Calu3 (cell line): ENCODE measurements around the gene RASGRP2. TPM values are rescaled to one million over a fixed set of nuclear protein-coding genes. Genes with fewer than 3 reads are reported as not detected.

Experiments used
- BruUV-seq: library from RNA; stranded (reverse); fragments of 400-500 nt; replicated peaks from 2 replicates; lab custom pipeline; 2021; lab: Mats Ljungman, UMichigan
- CTCF ChIA-PET: fragments of 300-600 bp; sonication (Branson Sonifier 250); formaldehyde crosslinking; loops from one replicate; lab custom pipeline; 2022; ENCODE audit warnings: antibody characterized with exemption; lab: Charles Lee
- DNase-seq: peaks from one replicate; pipeline ENCODE4 v3.0.0; 2022
- H3K27ac Mint-ChIP-seq: one replicate; pipeline ENCODE4 v1.8.0; 2022; ENCODE audit warnings: mixed read lengths; ENCODE audit not compliant: unreplicated experiment
- H3K27me3 Mint-ChIP-seq: one replicate; pipeline ENCODE4 v1.8.0; 2022; ENCODE audit warnings: mixed read lengths; ENCODE audit not compliant: unreplicated experiment
- H3K36me3 Mint-ChIP-seq: one replicate; pipeline ENCODE4 v1.8.0; 2022; ENCODE audit warnings: mild to moderate bottlenecking, moderate library complexity, mixed read lengths; ENCODE audit not compliant: insufficient read depth, unreplicated experiment
- H3K4me1 Mint-ChIP-seq: one replicate; pipeline ENCODE4 v1.8.0; 2022; ENCODE audit warnings: mild to moderate bottlenecking, low read depth, mixed read lengths; ENCODE audit not compliant: unreplicated experiment
- H3K4me3 Mint-ChIP-seq: one replicate; pipeline ENCODE4 v1.8.0; 2022; ENCODE audit warnings: mild to moderate bottlenecking, low read depth, moderate library complexity, mixed read lengths; ENCODE audit not compliant: unreplicated experiment
- H3K9me3 Mint-ChIP-seq: one replicate; pipeline ENCODE4 v1.8.0; 2022; ENCODE audit warnings: low read depth, mixed read lengths; ENCODE audit not compliant: unreplicated experiment
- CTCF ChIP-seq: fragments of 200-600 bp; IDR thresholded peaks from one replicate; pipeline ENCODE4 v1.8.0; 2022; ENCODE audit warnings: antibody characterized with exemption; ENCODE audit not compliant: unreplicated experiment
- intact Hi-C: fragments of 100-400 bp; cut with micrococcal nuclease; formaldehyde crosslinking; loops from one replicate; pipeline ENCODE4 v1.10.0; 2022; ENCODE audit not compliant: unreplicated experiment
- total RNA-seq: library from RNA; stranded (reverse); gene quantifications from 2 replicates; pipeline ENCODE4 v1.2.3, GENCODE V29; 2022

Gene RASGRP2
- total RNA-seq, 1 experiment from 2014 or later, result not detected

- no peaks in the 10 kb centered on the region for H3K9me3 Mint-ChIP-seq
- no TSS peak for BruUV-seq
- TF ChIP-seq CTCF, result no peak
- peaks cover 100% of the 10 kb centered on the region for H3K27me3 Mint-ChIP-seq
- no peak overlapping the region for H3K27ac Mint-ChIP-seq
- DNase-seq, result no peak
- intact Hi-C loops, result no loop called here
- no peak overlapping the region for H3K4me3 Mint-ChIP-seq
- H3K4me1 Mint-ChIP-seq, result no peaks in the 10 kb centered on the region
- no peaks in the 10 kb centered on the region for H3K36me3 Mint-ChIP-seq
- CTCF ChIA-PET, result no interaction called here
Observed at GRCh38 chr11:64690235-64690634, 53.7 kb downstream of the RASGRP2 start.

- CTCF ChIA-PET, result interaction anchor here (0.6 to 1.8 kb wide), 13 partner anchors 9 to 371 kb away, joined by 3 to 11 read pairs (median 3); partner anchors contain the start of gene TRMT112
- peak; percentile 88 for TF ChIP-seq CTCF
- peak; percentile 91 for DNase-seq
- intact Hi-C loops, result no loop called here
- BruUV-seq, result no TSS peak
- Mint-ChIP-seq H3K27ac (no peak overlapping the region), H3K4me1 (no peaks in the 10 kb centered on the region), H3K36me3 (no peaks in the 10 kb centered on the region), H3K27me3 (peaks cover 100% of the 10 kb centered on the region), H3K9me3 (no peaks in the 10 kb centered on the region), H3K4me3 (peak overlapping the region; percentile 36)
Observed at GRCh38 chr11:64688534-64688982, 55.4 kb downstream of the RASGRP2 start.

DNA sequence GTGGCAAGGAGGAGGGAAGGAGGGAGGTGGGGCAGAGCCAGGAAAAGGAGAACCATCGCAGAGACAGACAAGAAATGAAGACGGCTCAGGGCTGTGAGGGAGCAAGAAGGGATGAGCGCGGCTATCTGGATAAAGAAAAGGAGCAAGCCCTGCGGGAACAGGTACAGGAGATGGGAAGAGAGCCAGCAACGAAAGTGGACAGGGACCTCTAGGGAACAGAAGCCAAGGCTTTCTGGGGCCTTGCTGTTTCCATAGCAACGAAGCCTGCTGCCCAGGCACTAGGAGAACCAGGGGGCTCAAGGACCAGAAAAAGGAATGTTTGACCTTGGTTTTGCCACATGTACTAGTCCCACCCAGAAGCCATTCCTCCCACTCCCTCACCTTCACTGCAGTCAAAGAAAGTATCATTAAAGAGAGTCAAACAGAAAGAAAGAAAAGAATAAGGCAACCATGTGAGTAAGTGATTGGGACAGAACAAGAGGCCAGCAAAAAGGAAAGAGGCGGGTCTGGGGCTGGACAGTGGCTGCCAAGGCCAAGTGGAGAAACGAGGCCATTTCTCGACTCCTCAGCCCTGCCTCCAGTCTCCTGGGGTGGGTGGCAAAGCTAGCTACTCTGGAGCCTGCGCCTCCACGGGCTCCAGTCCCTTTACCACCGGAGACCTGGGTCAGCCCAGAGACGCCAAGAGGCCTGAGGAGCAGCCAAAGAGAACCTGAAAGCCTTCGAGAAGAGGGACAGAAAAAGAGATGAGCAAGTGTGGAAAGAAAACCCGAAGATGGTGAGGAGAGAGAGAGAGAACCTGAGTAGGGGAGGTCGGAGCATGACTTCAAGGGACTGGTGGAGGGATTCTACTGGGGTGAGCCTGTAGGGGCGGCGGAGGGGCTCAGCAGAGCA lies 56.1 kb downstream of the RASGRP2 start:
- peaks cover 98% of the 10 kb centered on the region for H3K27me3 Mint-ChIP-seq
- intact Hi-C loops, result no loop called here
- H3K9me3 Mint-ChIP-seq, result no peaks in the 10 kb centered on the region
- no TSS peak for BruUV-seq
- DNase-seq, result no peak
- CTCF ChIA-PET, result interaction anchor here (0.9 to 1.8 kb wide), 7 partner anchors 12 to 370 kb away, joined by 3 to 11 read pairs (median 5); partner anchors contain the start of gene TRMT112
- H3K4me3 Mint-ChIP-seq, result peak overlapping the region; percentile 36
- TF ChIP-seq CTCF, result no peak
- no peaks in the 10 kb centered on the region for H3K4me1 Mint-ChIP-seq
- H3K36me3 Mint-ChIP-seq, result no peaks in the 10 kb centered on the region
- H3K27ac Mint-ChIP-seq, result no peak overlapping the region

DNA sequence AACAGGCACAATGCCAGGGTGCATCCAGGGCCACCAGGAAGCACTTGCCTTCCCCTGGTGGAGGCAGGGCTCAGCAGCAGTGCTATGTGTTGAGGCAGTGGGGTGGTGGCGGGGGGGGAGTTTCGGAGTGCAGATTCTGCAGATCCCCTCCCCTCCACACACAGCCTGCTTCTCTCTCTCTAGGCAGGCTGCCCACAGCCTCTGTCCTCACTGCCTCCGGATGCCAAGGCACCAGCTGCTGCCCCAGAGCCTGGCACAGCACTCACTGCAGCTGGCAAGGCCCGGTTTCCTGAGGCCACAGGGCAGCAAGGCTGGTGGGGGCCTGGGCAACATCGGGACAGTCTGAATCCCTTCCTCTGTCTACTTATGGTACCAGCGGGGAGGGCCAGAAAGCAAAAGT lies 56.7 kb downstream of the RASGRP2 start:
- intact Hi-C loops, result no loop called here
- CTCF ChIA-PET, result no interaction called here
- BruUV-seq, result no TSS peak
- no peaks in the 10 kb centered on the region for H3K4me1 Mint-ChIP-seq
- no peak overlapping the region for H3K4me3 Mint-ChIP-seq
- no peaks in the 10 kb centered on the region for H3K36me3 Mint-ChIP-seq
- TF ChIP-seq CTCF, result no peak
- no peaks in the 10 kb centered on the region for H3K9me3 Mint-ChIP-seq
- no peak overlapping the region for H3K27ac Mint-ChIP-seq
- no peak for DNase-seq
- H3K27me3 Mint-ChIP-seq, result peaks cover 98% of the 10 kb centered on the region
